ENCODE data around the gene STXBP5. TPM values are rescaled to one million over a fixed set of nuclear protein-coding genes. Genes with fewer than 3 reads are reported as not detected.

The STXBP5 gene
- total RNA-seq, 2 experiments from 2014 or later, result 20.2 to 21.5 TPM

DNA sequence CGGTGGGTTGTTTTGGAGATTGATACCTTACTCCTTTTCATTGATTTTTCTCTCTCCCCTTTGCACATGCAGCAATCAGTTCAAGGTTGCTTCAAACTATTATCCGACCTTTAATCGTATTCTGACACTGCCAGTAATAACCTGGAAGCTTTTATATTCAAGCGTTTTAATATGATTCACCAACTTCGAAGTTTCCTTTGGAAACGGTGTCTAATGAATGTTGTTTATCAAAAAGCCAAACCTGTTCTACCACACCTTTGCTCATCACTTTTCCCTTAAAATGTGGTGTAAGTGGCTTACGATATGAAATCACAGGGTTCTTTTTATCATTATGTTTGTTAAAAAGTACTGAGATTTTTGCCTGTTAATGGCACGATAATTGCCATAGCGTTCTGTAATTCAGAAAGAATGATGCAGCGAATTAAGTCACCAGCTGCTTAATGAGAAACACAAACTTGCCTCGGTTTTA lies 660 bp downstream of the STXBP5 start:
- peak overlapping the region; percentile 92 for H3K4me3 Mint-ChIP-seq
- ChIA-PET POLR2A (interaction anchor here (0.7 to 3.0 kb wide), 4 partner anchors 38 to 1239 kb away, joined by 3 to 11 read pairs (median 4); no protein-coding TSS in a partner anchor), CTCF (interaction anchor here (1.2 to 2.3 kb wide), 2 partner anchors 12 to 63 kb away, joined by 3 to 5 read pairs; no protein-coding TSS in a partner anchor)
- peak overlapping the region; percentile 95 for H3K27ac Mint-ChIP-seq
- no peaks in the 10 kb centered on the region for H3K9me3 Mint-ChIP-seq
- peaks cover 27% of the 10 kb centered on the region for H3K4me1 Mint-ChIP-seq (ENCODE audit: low read depth)
- H3K36me3 Mint-ChIP-seq, result peaks cover 12% of the 10 kb centered on the region
- DNase-seq, result no peak
- intact Hi-C loops (cut with micrococcal nuclease), result loop anchor here (10.0 kb wide), 3 partner anchors 940 to 1470 kb away; partner anchors contain the start of genes EPM2A and FBXO30
- H3K27me3 Mint-ChIP-seq, result no peaks in the 10 kb centered on the region

DNA sequence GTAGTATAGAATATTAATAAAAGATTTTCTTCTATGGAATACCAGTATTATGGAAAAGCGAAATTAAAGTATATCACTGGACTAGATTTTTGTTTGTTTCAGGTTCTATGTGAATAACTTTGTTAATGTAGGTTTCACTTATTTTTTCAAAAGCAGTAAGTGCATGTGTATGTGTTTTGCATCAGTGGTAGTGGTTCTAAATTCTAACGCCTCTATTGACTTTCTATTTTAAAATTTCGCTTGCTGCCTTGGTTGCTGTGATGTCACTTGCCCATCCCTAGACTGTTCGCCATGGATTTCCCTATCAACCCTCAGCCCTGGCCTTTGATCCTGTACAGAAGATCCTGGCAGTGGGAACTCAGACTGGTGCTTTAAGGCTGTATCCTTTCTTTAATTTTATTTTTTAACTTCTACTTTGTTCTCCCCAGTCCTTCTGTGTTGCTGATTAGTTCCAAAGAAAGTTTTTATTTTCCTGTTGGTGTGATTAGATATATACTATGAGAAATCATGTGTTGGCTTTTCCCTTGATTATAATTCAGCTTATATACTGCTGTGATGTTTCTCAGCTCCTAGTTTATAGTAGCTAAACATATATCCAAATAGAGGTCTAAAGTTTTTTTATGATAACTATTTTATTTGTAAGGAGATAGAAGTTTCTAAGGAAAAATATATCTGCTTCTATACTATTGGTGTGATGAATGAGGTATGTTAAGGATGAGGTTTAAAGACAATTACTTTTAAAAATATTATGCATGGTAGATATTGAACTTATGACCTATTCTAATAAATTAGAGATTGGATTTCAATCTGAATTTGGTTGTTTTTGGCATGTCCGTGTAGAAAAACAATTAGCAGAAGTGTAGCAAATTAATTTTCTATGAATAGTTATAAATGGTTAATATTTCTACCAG lies 1.7 kb downstream of the STXBP5 start:
- Mint-ChIP-seq H3K9me3 (no peaks in the 10 kb centered on the region), H3K27me3 (no peaks in the 10 kb centered on the region), H3K27ac (peak overlapping the region; percentile 31), H3K4me1 (ENCODE audit: low read depth) (peaks cover 29% of the 10 kb centered on the region), H3K36me3 (peaks cover 12% of the 10 kb centered on the region), H3K4me3 (peak overlapping the region; percentile 92)
- DNase-seq, result no peak
- POLR2A ChIA-PET, result no interaction called here
- CTCF ChIA-PET, result interaction anchor here (1.2 kb wide), 1 partner anchor 11 kb away, joined by 3 read pairs; no protein-coding TSS in a partner anchor
- intact Hi-C loops (cut with micrococcal nuclease), result loop anchor here (10.0 kb wide), 3 partner anchors 939 to 1471 kb away; partner anchors contain the start of genes EPM2A and FBXO30

DNA sequence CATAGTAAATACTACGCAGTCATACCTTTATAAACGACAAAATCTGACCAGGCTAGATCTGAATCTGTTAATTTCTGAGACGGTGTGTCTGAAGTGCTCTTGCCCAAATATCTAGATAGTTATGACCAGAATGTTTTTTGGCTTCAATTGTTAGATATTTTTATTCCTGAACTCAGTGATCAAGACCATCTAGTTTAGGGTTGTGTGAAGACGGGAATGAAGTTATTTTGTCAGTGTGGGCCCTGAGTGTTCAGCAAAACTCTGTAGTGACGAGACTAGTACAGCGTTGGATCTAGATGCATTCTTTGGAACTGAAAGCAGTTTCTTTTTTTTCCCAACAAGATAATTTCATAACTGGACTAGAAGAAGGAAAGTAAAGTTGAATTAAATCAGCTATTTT lies 3.1 kb downstream of the STXBP5 start:
- ChIA-PET CTCF (no interaction called here), POLR2A (interaction anchor here (0.8 kb wide), 1 partner anchor 12 kb away, joined by 3 read pairs; no protein-coding TSS in a partner anchor)
- H3K36me3 Mint-ChIP-seq, result peaks cover 13% of the 10 kb centered on the region
- H3K27ac Mint-ChIP-seq, result peak overlapping the region; percentile 39
- H3K9me3 Mint-ChIP-seq, result no peaks in the 10 kb centered on the region
- DNase-seq, result no peak
- peak overlapping the region; percentile 51 for H3K4me3 Mint-ChIP-seq
- peaks cover 25% of the 10 kb centered on the region for H3K4me1 Mint-ChIP-seq (ENCODE audit: low read depth)
- H3K27me3 Mint-ChIP-seq, result no peaks in the 10 kb centered on the region
- intact Hi-C loops (cut with micrococcal nuclease), result loop anchor here (10.0 kb wide), 3 partner anchors 937 to 1473 kb away; partner anchors contain the start of genes EPM2A and FBXO30

DNA sequence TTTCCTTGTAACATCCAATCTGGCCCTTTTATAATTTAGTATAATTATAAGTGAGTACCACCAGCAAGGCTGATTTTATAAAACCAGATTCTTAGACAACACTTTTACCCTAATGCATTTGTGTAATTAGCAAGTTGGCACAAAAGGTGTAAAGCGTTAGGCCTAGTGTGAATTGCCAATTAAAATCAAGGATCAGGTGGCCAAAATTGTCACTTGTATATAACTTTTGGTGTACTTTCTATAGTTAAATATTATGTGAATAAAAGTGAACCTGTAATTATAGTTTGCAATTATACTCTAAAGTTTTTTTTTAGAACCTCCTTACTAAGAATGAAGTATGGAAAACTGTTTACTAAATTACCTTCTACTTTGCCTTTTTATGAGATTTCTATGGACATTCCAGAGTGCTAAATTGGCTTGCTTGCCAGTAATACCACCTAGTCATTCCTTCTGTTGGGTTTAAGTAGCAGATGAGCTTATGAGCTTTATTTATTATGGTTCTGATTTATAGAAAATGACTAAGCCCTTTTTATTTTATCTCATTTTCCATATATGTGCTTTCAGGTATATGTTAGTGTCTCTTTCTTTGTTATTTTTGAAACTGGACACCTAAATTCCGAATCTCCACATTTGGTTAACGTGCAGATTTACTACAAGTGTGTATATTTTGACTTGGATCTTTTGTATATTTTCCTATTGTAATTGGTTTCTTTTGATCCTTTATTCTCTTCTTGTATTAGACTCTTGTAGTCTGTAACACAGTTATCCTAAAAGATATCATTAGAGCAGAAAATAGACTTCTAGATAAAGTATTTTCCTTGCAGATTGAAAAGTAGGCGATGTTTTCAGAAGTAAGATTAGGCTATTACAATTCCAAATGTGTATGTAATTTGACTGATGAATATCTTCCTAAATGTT lies 3.9 kb downstream of the STXBP5 start:
- Mint-ChIP-seq H3K4me3 (peak overlapping the region; percentile 51), H3K9me3 (no peaks in the 10 kb centered on the region), H3K27me3 (no peaks in the 10 kb centered on the region), H3K36me3 (peaks cover 13% of the 10 kb centered on the region), H3K27ac (peak overlapping the region; percentile 39), H3K4me1 (ENCODE audit: low read depth) (peaks cover 25% of the 10 kb centered on the region)
- CTCF ChIA-PET, result no interaction called here
- DNase-seq, result no peak
- POLR2A ChIA-PET, result interaction anchor here (0.8 kb wide), 1 partner anchor 13 kb away, joined by 3 read pairs; no protein-coding TSS in a partner anchor
- intact Hi-C loops (cut with micrococcal nuclease), result loop anchor here (10.0 kb wide), 3 partner anchors 937 to 1473 kb away; partner anchors contain the start of genes EPM2A and FBXO30

DNA sequence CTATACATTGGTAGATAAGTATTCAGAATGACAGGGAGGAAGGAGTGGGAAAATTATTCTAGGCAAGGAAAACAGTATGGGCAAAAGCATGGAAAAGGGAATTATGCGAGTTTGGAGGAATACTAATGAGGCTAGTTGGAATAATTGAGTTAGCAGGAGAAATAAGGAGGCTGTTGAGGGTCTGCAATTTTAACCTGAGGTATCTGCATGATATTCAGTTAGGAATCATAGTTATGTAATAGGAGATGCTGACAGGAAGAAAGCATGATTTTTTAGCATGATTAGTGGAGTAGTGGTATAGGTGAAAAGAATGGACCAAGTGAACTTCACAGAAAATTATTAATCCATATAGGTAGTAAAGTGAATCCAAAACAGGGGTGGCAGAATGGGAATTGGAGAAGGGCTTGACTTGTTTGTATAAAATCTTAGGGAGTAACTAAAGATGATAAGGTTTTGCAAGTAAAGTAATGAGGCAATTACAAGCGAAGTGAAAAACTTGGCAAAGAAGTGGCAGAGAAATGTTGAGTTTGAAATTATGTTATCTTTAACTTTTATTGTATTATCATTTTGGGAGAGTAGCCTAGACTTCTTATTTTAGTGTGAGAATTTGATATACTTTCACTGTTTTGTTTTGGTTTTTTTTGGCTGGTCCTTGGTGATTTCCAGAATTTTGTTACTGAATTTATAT lies 5.7 kb downstream of the STXBP5 start:
- H3K27me3 Mint-ChIP-seq, result no peaks in the 10 kb centered on the region
- DNase-seq, result no peak
- H3K4me1 Mint-ChIP-seq (ENCODE audit: low read depth), result peaks cover 28% of the 10 kb centered on the region
- no peaks in the 10 kb centered on the region for H3K9me3 Mint-ChIP-seq
- ChIA-PET CTCF (no interaction called here), POLR2A (no interaction called here)
- no peak overlapping the region for H3K4me3 Mint-ChIP-seq
- intact Hi-C loops (cut with micrococcal nuclease), result loop anchor here (10.0 kb wide), 3 partner anchors 935 to 1475 kb away; partner anchors contain the start of genes EPM2A and FBXO30
- H3K36me3 Mint-ChIP-seq, result peaks cover 8% of the 10 kb centered on the region
- H3K27ac Mint-ChIP-seq, result no peak overlapping the region

DNA sequence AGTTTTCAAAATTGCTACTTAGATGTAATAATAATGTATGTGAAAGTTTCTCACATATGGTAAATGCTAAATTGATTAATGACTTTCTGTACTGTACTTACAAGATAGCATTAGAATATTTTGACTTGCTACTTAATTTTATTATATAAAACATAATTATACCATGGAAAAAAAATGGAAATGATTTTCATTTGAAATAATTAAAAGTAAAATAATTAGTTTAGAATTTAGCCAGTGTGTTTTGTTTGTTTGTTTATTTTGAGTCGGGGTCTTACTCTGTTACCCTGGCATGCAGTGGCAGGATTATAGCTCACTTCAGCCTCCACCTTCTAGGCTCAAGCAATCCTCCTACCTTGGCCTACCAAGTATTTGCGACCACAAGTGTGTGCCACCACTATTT lies 7.1 kb downstream of the STXBP5 start:
- H3K27ac Mint-ChIP-seq, result no peak overlapping the region
- peaks cover 20% of the 10 kb centered on the region for H3K4me1 Mint-ChIP-seq (ENCODE audit: low read depth)
- no peak for DNase-seq
- H3K27me3 Mint-ChIP-seq, result no peaks in the 10 kb centered on the region
- CTCF ChIA-PET, result no interaction called here
- POLR2A ChIA-PET, result interaction anchor here (0.7 kb wide), 1 partner anchor 56 kb away, joined by 3 read pairs; no protein-coding TSS in a partner anchor
- no peak overlapping the region for H3K4me3 Mint-ChIP-seq
- peaks cover 7% of the 10 kb centered on the region for H3K36me3 Mint-ChIP-seq
- no peaks in the 10 kb centered on the region for H3K9me3 Mint-ChIP-seq
- intact Hi-C loops (cut with micrococcal nuclease), result no loop called here

DNA sequence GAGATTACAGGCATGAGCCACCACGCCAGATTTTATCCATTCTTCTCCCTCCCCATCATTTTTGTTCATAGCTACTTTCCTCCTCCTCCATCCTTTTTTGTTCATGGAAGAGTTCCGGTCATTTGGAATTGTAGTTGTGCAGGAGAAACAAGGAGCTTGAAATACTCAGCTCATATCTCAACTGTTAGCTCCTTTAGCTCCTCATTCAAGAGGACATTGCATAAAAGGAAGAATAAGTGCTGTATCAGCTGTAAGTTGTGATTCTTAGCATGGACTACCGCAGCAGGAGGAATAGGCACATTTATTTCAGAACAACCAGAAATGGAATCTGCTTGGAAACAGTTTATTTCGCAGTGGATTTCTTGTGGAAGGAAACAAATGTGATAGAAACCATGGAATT lies 7.6 kb downstream of the STXBP5 start:
- peaks cover 20% of the 10 kb centered on the region for H3K4me1 Mint-ChIP-seq (ENCODE audit: low read depth)
- H3K4me3 Mint-ChIP-seq, result no peak overlapping the region
- H3K36me3 Mint-ChIP-seq, result peaks cover 7% of the 10 kb centered on the region
- ChIA-PET CTCF (no interaction called here), POLR2A (interaction anchor here (0.7 kb wide), 1 partner anchor 55 kb away, joined by 3 read pairs; no protein-coding TSS in a partner anchor)
- no peak for DNase-seq
- intact Hi-C loops (cut with micrococcal nuclease), result no loop called here
- no peak overlapping the region for H3K27ac Mint-ChIP-seq
- H3K27me3 Mint-ChIP-seq, result no peaks in the 10 kb centered on the region
- H3K9me3 Mint-ChIP-seq, result no peaks in the 10 kb centered on the region

DNA sequence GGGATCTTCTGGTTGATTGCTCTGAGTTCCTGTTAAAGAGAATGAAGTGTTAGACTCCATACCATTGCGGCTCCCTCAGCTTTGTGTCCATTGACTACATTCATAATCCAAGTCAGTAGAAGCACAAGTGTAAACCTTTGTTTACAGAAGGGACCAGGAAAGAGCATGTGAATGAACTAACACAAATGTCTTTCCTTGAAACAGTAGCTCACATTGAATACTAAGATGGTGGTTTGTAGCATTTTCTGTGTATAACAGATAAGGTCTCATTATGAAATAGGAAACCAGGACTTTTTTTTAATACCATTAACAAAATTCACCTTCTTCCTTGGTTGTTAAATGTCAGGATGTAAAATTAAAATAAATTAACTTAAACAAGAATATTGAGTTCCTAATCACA lies 8.4 kb downstream of the STXBP5 start:
- H3K4me3 Mint-ChIP-seq, result no peak overlapping the region
- peaks cover 7% of the 10 kb centered on the region for H3K36me3 Mint-ChIP-seq
- H3K4me1 Mint-ChIP-seq (ENCODE audit: low read depth), result peaks cover 15% of the 10 kb centered on the region
- no peaks in the 10 kb centered on the region for H3K9me3 Mint-ChIP-seq
- no peak for DNase-seq
- CTCF ChIA-PET, result no interaction called here
- no peak overlapping the region for H3K27ac Mint-ChIP-seq
- POLR2A ChIA-PET, result no interaction called here
- H3K27me3 Mint-ChIP-seq, result no peaks in the 10 kb centered on the region
- intact Hi-C loops (cut with micrococcal nuclease), result no loop called here

DNA sequence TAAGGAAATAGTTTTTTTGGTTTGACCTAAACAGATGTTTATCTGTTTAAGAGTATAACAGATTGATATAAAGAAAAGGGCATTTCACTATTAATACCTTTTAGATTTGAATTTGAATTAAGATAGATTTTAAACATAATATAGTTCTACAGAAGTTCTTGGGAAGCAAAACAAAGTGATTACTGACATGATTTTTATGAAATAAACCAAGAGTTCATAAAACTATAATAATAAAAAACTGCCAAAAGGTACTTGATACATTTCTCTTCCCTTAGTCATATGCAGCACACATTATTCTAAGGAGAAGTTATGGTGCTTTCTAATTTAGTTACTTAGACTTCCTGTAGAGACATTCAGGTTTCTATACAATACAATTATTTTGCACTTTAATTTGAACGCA lies 9.6 kb downstream of the STXBP5 start:
- Mint-ChIP-seq H3K27me3 (no peaks in the 10 kb centered on the region), H3K4me3 (no peak overlapping the region), H3K4me1 (ENCODE audit: low read depth) (peaks cover 10% of the 10 kb centered on the region), H3K27ac (no peak overlapping the region), H3K36me3 (peaks cover 7% of the 10 kb centered on the region), H3K9me3 (no peaks in the 10 kb centered on the region)
- no peak for DNase-seq
- ChIA-PET CTCF (no interaction called here), POLR2A (no interaction called here)
- intact Hi-C loops (cut with micrococcal nuclease), result no loop called here

DNA sequence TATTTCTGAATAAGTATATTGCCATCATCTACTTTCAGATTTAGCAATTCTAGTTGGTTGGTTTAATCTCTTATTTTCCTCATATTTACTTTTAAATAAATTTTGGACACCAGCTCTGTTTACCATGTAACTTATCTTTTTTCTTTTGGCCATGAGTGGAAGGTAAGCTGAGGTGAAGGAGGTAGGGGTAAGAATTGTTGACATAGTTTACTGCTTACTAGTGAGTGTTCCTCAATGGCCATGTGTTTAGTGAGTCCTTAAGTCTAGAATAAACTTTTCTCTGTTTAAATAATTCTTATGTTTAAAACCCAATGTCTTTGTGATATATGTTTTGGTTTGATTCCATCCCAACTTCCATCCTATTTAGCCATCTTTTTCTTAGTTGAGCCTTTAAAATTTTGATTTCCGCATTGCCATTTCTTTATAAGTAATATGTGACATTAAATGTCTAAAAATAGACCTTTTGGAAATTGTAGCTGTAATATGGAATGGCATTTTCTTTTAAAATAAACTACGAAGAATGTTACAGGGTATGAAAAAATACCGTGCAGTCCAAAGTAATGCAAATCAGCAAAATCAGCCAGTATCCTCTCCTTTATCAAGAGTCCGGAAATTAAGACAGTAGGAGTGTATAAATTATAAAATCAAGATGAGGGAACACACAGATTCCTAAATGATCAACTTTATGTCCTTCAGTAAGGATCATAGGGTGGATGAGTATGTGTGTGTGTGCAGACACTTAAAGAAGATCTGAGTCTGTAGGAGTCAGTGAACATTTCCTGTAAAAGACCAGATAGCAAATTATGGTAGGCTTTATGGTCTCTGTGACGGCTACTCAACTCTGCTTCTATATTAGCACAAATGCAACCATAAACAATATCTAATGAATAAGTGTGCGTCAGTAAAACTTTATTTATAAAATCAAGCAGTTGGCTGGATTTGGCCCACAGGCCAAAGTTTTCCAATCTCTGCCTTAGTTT lies 10.3 kb downstream of the STXBP5 start:
- H3K9me3 Mint-ChIP-seq, result no peaks in the 10 kb centered on the region

More for the DNA sequence above, 10.3 kb downstream of the STXBP5 start:
- Mint-ChIP-seq H3K4me3 (no peak overlapping the region), H3K27ac (no peak overlapping the region), H3K36me3 (peaks cover 11% of the 10 kb centered on the region), H3K4me1 (ENCODE audit: low read depth) (peaks cover 15% of the 10 kb centered on the region), H3K27me3 (no peaks in the 10 kb centered on the region)
- CTCF ChIA-PET, result no interaction called here
- DNase-seq, result no peak
- intact Hi-C loops (cut with micrococcal nuclease), result no loop called here
- POLR2A ChIA-PET, result no interaction called here

Measured in activated CD4-positive, alpha-beta memory T cell treated with anti-CD3 and anti-CD28 coated beads for 36 hours (primary cell).